Muscle of back (tissue), 11 donors: ENCODE data around the gene BMPER. TPM values are rescaled to one million over a fixed set of nuclear protein-coding genes. Genes with fewer than 3 reads are reported as not detected.

Experiments
- DNase-seq, 3 donors: peaks; one replicate each; pipeline versions ENCODE4 v3.0.0 to v3.0.0-alpha.2; 2013
- polyA plus RNA-seq, 10 donors: library from polyadenylated mRNA; unstranded; fragments of 120-200 nt; gene quantifications; one replicate each; pipeline ENCODE4 v1.2.1, GENCODE V29; 2013; ENCODE audit not compliant: insufficient read length in 10 of 10

The BMPER gene
- polyA plus RNA-seq, 10 donors = 4.5 to 7.1 (median 6.3) TPM

DNA sequence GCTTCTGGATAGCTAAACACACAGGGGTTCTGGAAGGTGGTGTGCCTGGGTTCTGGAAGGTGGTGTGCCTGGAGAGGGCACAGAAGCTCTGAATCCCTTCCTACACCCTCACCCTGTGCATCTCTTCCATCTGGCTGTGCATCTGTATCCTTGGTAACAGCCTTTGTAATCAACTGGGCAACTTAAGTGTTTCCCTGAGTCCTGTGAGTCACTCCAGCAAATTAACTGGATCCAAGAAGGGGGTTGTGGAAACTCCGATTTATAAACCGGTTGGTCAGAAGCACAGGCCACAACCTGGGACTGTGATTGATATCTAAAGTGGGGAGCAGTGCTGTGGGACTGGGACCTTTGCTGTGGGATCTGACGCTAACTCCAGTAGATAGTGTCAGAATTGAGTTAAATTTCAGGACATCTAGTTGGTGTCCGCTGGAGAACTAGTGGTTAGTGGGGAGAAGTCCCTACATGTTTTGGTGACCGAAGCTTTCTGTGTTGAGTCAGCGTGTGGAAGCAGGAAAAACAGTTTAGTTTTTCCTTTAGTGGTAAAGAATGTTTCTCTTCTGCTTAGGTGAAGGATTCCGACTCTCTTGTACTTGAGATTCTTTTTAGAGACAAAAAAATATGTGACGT is 228.1 kb downstream of the BMPER start:
- peak in 2 of 3 donors; percentile 36 to 76 for DNase-seq

GRCh38 chr7:34133983-34134782 is 228.8 kb downstream of the BMPER start:
- DNase-seq = peak; percentile 71 to 82 (median 75)

GRCh38 chr7:34135924-34136323 is 230.6 kb downstream of the BMPER start:
- DNase-seq = no peak

DNA sequence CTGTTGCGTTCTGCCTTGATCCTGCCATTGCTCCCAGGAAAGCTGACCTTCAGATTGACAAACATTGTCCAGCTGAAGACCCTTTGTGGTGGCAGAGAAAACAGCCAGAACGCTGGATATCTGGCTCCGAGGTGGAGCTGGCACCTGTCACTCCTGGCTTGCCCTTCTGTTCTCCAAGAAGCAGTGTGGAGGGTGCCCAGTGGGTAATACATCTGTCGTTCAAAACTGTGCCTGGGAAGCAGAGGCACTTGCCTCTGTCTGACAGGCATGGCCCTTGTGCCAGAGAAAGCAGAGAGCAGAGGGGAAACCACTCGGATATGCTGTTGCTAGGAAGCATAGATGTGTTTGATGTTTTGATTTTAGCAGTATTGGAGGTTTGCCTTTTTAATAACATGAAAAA is 231.4 kb downstream of the BMPER start:
- DNase-seq = no peak

GRCh38 chr7:34137176-34137575 is 231.8 kb downstream of the BMPER start:
- no peak for DNase-seq

DNA sequence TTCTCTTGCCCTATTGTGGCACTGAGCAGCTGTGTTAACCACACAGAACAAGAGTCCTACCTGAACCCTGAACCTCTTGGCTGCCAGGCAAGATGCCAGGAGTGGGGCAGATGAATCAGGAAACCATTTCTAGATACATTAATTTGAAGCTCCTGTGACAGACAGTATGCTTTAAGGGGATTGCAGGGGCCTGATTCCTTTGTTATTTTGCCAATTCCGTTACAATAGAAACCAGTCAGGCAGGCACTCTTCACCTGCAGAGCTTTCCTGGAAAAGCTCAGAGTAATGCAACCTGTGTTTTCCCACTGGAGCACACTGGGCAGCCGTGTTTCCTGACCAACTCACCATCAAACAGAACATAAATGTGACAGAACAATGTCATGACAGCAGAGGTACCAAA is 233.1 kb downstream of the BMPER start:
- no peak for DNase-seq

DNA sequence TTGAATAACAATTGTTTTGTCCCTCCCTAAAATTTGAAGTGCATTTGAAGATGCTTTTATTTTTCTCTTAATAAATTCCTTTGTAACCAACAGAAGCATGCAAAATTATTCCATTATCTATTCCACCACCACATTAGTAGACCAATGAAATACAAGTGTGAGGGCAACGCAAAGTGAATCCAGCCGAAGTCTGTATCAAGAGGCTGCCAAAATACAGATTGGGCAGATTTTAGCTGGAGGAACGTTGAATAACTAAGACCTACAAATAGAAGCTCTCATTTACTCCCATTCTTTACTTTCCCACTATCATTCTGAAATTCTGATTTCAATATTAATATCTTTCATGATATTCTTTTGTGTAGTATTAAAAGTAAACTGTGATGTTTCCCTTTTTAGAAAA is 233.7 kb downstream of the BMPER start:
- DNase-seq = no peak

DNA sequence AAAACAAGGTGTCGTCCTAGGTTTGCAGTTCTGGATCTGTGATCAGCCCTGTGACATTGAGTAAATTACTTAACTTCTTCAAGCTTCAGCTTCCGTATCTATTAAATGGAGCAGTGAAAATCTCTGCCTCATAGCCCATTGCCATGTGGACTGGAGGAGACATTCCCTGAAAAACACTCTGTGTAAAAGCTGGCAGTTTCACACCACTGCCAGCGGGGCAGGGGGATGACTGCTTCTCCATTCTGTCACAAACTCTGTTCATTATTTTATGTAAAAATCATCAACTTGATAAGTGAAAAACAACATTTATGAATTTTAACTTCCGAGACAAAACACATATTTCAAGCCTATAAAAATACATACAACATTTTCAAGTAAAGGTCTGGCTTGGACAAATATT is 234.7 kb downstream of the BMPER start:
- DNase-seq = no peak

DNA sequence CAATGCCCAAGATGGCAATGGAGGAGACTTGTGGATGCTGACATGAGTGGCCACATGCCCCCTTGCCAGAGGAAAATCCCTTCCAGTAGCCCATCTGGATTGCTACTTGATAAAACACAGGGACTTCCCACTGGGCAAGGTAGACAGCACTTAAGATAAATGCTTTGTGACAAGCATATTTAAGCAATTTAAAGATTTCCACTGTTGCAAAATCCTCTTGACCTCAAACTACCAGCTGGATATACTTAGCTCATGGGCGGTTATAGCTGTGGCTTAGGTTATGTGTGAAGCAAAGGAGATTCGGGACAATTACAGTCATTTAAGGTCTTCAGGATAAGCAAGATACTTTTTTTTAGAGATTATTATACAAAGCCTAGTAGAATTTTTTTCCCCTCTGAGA is 238.1 kb downstream of the BMPER start:
- DNase-seq = no peak

DNA sequence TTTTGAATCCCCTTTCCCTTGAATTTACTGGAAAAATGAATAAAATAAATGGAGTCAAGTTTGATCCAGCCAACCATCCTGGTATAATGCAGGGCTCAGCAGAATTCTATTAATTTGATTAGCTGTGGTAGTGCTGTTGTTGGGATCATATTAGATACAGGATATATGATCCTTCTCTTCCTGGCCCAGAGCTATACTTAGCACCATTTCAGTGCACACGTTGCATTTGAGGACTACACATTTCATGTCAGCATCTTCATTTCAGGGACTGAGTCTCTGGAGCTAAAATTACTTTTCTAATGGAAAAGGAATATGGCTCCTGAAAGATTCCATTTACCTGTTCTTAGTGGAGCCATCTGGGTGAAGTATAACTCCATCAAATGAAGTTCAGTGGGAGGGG is 240.3 kb downstream of the BMPER start:
- no peak for DNase-seq

GRCh38 chr7:34153656-34154270 is 248.4 kb downstream of the BMPER start:
- no peak for DNase-seq

DNA sequence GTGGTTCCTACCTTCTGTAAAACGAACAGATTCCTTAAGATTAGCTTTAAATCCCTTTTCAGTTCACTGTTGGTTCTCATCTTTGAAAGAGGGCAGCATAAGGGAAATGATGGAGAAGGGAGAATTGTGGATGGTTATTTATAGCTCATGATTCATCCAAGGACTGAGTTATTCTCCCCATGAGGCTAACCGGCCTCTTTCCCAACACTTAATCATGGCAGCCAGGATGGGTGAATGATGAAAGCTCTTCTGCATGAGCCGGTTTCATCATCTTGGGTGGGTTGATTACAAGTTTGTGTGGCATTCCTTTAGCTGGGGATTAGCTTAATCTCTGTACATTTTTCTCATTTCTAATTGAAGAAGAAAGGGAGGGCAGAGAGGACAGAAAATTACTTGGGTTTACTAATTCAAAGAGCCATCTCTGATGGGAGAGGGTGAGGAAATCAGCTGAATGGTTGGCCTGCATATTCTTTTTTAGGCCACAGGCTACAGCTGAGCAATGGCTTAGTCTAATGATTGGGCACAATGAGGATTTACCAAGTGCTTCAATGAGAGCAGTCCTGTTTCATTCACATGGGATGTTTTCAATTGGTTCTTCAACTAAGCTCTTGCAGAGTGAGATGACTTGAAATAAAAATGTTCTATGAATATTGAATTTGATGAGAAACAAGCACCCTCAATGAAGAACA is 250.0 kb downstream of the BMPER start:
- peak in 1 of 3 donors; percentile 94 for DNase-seq

GRCh38 chr7:34156336-34156735 is 251.0 kb downstream of the BMPER start:
- DNase-seq = peak in 2 of 3 donors; percentile 39 to 54

DNA sequence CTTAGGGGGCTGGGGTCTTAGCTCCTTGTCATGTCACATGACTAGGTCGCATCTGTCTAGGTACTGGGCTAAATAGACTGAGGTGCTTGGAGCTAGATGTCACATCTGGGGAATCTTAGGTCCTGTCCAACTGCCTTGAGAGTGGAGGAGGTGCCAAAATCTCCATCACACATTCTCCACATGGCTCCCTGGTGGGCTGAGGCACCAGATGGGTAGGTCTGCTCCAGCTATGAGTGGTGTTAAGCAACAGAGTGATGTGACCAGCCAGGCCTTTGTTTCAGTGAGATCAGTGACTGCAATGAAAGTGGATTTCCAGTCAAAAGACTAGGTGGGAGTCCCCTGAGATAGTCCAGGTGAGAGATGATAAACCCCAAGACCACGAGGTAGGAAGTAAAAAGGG is 251.8 kb downstream of the BMPER start:
- DNase-seq = no peak

DNA sequence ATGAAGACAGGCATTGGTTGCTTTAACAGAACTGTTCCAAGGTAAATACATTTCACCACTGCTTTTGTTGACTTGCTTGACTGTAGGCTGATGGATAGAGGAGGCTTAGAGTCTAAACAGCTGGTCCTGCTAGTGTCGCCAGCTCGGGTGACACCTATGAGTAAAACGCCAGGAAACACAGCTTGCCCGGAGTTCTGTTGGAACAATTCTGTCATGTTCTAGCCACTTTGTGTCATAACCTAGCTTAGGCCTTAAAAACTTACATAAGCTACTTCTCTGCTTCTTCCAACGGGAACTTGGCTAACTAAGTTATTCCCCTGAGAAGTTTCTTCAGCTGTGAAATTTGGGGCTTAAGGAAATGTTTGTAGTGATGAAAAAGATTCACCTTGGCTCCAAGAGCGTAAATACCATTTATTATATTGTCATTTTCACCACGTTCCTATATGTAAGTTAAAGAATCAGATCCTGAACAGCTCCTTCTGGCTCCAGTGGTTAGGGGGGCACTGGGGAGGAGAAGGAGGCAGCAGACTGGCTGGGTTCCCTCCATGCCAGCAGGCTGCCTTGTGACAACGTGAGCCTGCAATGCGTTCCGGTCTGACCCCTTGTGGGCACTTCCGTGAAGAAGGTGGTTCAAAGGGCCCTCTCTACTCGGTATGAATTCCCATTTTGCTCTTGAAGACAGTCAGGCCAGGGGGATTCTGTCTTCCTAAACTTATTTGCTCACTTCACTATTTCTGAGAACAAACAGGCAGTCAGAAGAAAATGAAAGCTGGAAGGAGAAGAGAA is 253.2 kb downstream of the BMPER start:
- DNase-seq = peak in 2 of 3 donors; percentile 45 to 69

- DNase-seq = peak in 1 of 3 donors; percentile 89
These were observed 255.0 kb downstream of the BMPER start for GRCh38 chr7:34160261-34160752.

DNA sequence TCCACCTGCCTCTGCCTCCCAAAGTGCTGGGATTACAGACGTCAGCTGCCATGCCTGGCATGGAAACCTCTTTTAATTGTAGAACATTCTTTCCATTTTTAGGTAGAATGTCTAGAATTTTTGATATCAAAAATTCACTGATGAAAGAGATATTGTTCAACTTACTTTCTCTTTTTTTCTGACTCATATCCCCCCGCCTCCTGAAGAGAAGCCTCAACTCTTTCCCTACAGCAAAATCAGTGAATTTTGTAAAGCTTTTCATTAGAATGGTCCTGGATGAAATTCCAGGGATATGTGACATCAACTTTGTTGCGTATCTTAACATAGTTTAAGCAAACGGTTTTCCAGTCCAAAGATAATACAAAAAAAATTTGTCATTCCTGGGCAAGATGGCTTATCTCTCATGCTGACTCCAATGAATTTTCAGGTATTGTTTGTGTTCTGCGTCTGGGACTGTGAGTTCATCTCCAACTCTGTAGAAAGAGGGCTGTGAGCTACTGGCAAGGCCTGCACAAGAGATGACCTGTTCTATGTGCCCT is 256.8 kb downstream of the BMPER start:
- no peak for DNase-seq

- no peak for DNase-seq
These were observed 257.3 kb downstream of the BMPER start for GRCh38 chr7:34162677-34163076.

DNA sequence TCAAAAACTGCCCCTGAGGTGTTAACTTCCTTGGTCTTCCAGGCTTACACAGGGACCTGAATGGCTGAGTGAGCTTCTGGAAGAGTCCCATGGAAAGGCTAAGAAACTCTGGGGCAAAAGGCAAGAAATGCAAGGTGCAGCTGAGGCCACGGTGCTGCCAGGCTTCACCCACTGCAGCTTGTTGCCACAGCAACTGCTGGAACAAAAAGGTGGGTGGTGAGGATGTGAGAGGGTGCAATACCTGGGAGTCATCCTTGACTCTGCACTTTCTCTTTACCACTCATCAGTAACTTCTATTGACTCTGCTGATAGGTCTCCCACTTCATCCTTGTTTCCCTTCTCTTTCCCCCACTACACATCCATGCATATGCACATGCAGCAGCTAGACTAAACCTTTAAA is 258.6 kb downstream of the BMPER start:
- no peak for DNase-seq

DNA sequence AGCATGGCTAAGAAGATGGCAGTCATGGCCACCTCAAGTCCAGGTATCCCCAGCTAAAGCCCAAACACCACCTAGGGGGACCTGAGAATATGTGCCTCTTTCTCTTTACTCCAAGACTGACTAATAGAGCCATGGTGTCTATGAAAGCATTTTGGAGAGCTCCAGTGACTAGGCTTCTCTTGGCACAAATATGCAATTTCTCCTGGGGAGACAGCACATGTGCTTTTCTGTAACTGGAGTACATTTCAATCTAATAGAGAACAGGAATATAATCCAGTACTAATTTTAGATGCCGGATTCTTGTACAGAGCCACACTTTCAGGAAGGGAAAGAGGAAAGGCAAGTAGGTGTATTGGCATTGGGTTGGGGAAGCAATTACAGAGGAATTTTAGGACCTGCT is 260.1 kb downstream of the BMPER start:
- peak in 1 of 3 donors; percentile 51 for DNase-seq

- peak in 1 of 3 donors; percentile 43 for DNase-seq
These were observed 260.7 kb downstream of the BMPER start for GRCh38 chr7:34165927-34166550.
